ENCODE results near the gene NME9.

NME9 gene

GRCh38 chr3:138282836-138283235 lies 46.8 kb downstream of the NME9 start:
- no peak for DNase-seq (ENCODE audit: low read depth)

DNA sequence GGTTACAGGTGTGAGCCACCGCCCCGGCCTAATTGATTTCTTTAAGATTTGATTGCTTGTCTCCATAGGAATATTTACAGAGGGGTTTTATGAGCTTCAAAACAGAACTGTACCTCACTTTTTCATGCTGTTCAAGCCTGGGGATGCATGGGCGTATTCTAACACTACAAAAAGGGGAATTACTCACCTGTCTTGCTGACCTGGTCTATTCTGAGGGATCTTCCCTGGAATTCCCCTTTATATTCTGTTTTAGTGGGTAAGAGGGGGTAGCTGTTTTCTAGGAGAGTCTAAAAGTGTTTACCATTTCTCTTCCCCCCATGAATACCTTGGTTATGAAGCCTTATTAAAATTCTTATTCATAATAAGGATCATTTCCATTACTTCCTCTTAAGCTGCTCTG lies 48.1 kb downstream of the NME9 start:
- DNase-seq (ENCODE audit: low read depth): no peak

- no peak for DNase-seq (ENCODE audit: low read depth)
Measured at GRCh38 chr3:138271189-138271794, 58.4 kb downstream of the NME9 start.

DNA sequence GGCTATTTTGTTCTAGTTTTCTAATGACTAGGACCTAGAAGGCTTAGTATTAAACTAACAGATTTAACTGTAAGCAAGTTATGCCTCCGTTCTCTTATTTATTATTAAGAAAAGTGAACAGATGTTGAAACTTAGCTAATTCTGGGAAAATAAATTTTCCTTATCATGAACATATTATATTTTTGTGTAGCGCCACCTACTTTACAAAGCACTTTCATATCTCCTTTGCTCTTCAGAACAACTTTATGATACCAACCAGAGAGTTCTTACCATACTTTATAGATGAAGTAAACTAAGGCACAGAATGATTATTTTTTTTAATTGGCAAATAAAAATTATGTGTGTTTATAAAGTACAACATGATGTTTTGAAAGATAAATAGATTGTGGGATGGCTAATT lies 59.4 kb downstream of the NME9 start:
- no peak for DNase-seq (ENCODE audit: low read depth)

DNA sequence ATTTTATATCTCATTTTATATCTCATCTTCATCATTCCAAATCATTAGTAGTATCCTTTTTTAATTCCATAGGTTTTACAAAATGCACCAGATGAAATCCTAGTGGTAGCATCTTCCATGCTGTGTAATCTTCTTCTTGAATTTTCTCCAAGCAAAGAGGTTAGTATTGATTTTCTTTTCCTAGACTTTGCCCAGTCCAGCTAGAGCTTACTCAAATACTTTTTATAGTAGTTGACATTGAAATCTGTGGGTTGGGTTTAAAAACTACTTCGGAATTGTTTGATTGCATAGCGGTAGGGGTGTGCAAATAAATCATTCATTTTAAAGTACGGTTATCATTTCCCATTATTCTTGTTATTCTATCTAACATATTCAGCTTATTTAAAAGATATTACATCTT lies 62.6 kb downstream of the NME9 start:
- no peak for DNase-seq (ENCODE audit: low read depth)

DNA sequence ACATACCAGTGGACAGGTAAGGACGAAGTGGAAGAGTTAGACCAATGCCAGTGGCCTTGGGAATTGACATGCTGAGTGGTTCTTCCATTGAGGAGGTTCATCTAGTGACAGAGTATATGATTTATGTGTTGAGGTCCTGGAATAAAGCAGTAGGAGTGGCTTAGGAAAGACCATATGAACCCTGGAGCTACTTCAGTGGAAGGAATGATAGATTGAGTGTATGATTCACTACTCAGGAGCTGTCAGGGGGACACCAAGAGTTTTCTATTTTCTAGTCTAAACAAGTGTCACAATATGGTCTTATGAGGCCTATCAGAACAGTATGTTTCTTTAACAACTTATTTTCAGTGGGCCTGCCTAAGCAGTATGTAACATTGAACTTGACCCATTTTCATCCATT lies 63.9 kb downstream of the NME9 start:
- no peak for DNase-seq (ENCODE audit: low read depth)

DNA sequence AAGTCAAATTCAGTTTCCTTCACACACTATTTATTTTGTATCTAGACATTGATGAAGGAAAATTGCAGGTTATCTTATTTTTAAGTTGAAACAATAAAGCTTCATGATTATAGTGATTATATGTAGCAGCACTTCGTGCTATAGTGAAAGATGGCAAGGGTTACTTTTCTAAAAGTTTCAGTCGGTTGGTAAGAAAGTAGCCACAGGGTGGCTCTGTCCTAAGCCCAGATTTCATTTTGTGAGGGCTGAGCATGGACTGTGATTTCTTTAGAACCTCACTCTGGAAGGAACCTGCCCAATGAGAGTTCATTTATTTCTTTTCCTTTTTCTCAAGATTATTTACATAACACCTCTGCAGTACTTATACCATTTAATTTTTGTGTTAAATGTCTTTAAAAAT lies 66.5 kb downstream of the NME9 start:
- DNase-seq (ENCODE audit: low read depth): no peak

- no peak for DNase-seq (ENCODE audit: low read depth)
Measured at GRCh38 chr3:138260611-138261010, 69.0 kb downstream of the NME9 start.

- DNase-seq (ENCODE audit: low read depth): no peak
Measured at GRCh38 chr3:138259126-138259525, 70.5 kb downstream of the NME9 start.

DNA sequence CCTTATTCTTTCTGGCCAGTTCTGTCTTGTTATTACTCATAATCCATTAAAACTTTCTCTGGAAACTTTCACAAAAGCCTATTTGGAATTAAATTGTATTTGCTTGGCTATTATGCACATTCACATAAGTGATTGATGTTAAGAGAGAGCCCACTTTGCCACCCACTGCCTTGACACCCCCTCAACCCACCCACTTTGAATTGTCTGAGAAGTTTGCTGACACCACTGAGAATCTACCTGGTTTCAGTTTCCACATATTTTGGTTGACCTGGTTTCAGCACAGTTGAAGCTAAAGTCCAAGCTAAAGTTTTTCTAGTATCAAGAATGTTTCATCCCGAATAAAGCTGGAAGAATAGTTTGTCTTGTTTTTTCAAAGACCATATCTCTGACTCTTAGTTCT lies 71.7 kb downstream of the NME9 start:
- no peak for DNase-seq (ENCODE audit: low read depth)

DNA sequence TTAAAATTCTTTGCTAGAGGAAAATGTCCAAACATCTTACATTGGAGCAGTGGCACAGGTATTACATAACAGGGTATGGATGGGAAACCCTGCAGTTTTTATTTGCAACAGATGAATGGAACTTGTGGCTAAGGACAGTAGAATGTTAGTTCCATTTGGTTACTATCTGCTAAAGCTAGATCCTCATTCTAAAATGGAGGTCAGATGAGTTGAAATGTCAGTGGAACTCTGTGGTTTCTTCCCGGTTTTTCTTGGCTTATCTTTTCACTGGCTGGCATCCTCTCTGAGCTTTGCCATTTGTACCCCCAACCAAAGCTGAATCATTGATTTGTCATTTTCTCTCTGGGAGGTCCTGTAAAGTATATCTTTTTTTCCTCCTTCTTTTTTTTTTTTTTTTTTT lies 73.6 kb downstream of the NME9 start:
- DNase-seq (ENCODE audit: low read depth): no peak

DNA sequence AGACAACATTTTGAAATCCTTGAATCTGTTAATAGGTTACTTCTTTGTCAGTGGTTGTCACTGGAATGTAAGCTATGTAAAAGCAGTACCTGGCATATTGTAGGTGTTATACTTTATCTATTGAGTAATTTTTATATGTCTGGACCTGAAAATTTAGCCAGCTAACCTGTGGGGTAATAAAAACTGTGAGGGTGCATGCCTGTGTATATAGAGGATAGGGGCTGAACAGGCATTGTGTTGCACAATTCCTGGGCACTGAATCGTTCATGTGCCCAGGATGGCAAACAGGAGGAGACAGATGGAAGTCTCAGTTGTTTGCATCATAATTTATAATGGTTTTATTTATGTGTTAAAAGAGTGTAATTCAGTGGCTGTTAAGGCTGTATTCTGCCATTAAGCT lies 75.4 kb downstream of the NME9 start:
- DNase-seq (ENCODE audit: low read depth): no peak

- no peak for DNase-seq (ENCODE audit: low read depth)
Measured at GRCh38 chr3:138253609-138254008, 76.0 kb downstream of the NME9 start.
